HepG2 (cell line): ENCODE results near the gene ABI3. TPM values are rescaled to one million over a fixed set of nuclear protein-coding genes. Genes with fewer than 3 reads are reported as not detected.

Experiments used
- ATAC-seq: fragments of 200-7000 bp; cut with Tn5 transposase; 3 replicates; pipeline ENCODE4 v1.9.1; 2020; ENCODE audit warnings: mild to moderate bottlenecking, moderate library complexity
- BruUV-seq: library from RNA; stranded (reverse); fragments of 400-500 nt; replicated peaks from 2 replicates; lab custom pipeline; 2021; lab: Mats Ljungman, UMichigan
- CTCF ChIA-PET: fragments of 300-600 bp; formaldehyde crosslinking; extraction: SDS; loops from one replicate; lab custom pipeline; 2021; ENCODE audit warnings: low total read pairs, inconsistent platforms, low intra/inter-chr PET ratio; lab: Yijun Ruan, JAX
- POLR2A ChIA-PET: fragments of 350-600 bp; sonication (Branson Sonifier 250); formaldehyde crosslinking; loops from one replicate; lab custom pipeline; 2020; ENCODE audit warnings: antibody characterized with exemption, inconsistent platforms; lab: Yijun Ruan, JAX
- DNase-seq: peaks from one replicate; pipeline ENCODE4 v3.0.0-alpha.2; 2015; ENCODE audit warnings: low spot score
- FAIRE-seq: peaks from 3 replicates; lab custom pipeline; 2011; peaks lifted over from hg19 to GRCh38; lab: Jason Lieb, UNC
- H2AFZ ChIP-seq: one replicate; pipeline ENCODE4 v1.6.1; 2011; ENCODE audit warnings: low read length, inconsistent platforms
- H3K27ac ChIP-seq: fragments of 300-600 bp; 3 replicates; pipeline ENCODE4 v1.8.0; 2011; ENCODE audit warnings: mixed run types, mild to moderate bottlenecking, mixed read lengths, low read length, inconsistent platforms; ENCODE audit not compliant: insufficient read depth; ENCODE audit errors: extremely low read length
- H3K27me3 ChIP-seq, 2 experiments: fragments of 200-600 bp in 1 of 2; 2 replicates in 1 of 2; 3 replicates in 1 of 2; pipeline versions ENCODE4 v1.6.0 to v1.8.0; 2011; ENCODE audit warnings: low read length in 2 of 2, mild to moderate bottlenecking in 2 of 2, moderate library complexity in 2 of 2, inconsistent platforms in 1 of 2; ENCODE audit not compliant: insufficient read depth in 2 of 2, control insufficient read depth in 1 of 2
- H3K36me3 ChIP-seq, 2 experiments: fragments of 200-600 bp in 1 of 2; replicated peaks in 1 of 2; 2 replicates in 1 of 2; 3 replicates in 1 of 2; pipeline versions ENCODE4 v1.5.1 to v1.8.0; 2011; ENCODE audit warnings: low read length in 2 of 2, inconsistent platforms in 1 of 2; ENCODE audit not compliant: insufficient read depth in 2 of 2, control insufficient read depth in 1 of 2
- H3K4me1 ChIP-seq: 2 replicates; pipeline ENCODE4 v1.5.1; 2012; ENCODE audit warnings: low read length, inconsistent platforms; ENCODE audit not compliant: insufficient read depth
- H3K4me2 ChIP-seq: 2 replicates; pipeline ENCODE4 v1.6.0; 2011; ENCODE audit warnings: low read depth, low read length, inconsistent platforms
- H3K4me3 ChIP-seq, 3 experiments: fragments of 200-600 bp in 1 of 3; sonication (generic), shearing (Covaris generic) in 1 of 3; replicated peaks in 1 of 3; 2 replicates each; pipeline ENCODE4 v1.5.1; 2011 to 2016; ENCODE audit warnings: low read length in 3 of 3, inconsistent platforms in 2 of 3, low read depth in 2 of 3, mild to moderate bottlenecking in 2 of 3, control low read depth in 1 of 3, mixed read lengths in 1 of 3; ENCODE audit not compliant: insufficient read depth in 1 of 3
- H3K79me2 ChIP-seq: one replicate; pipeline ENCODE4 v1.6.1; 2011; ENCODE audit warnings: low read length, inconsistent platforms; ENCODE audit not compliant: insufficient read depth
- H3K9ac ChIP-seq: 2 replicates; pipeline ENCODE4 v1.6.0; 2011; ENCODE audit warnings: mild to moderate bottlenecking, low read depth, low read length, inconsistent platforms; ENCODE audit not compliant: insufficient read depth
- H3K9me3 ChIP-seq: 2 replicates; pipeline ENCODE4 v1.5.1; 2012; ENCODE audit warnings: mild to moderate bottlenecking, low read length
- H4K20me1 ChIP-seq: 2 replicates; pipeline ENCODE4 v1.6.0; 2011; ENCODE audit warnings: inconsistent platforms, mild to moderate bottlenecking, low read length, moderate library complexity; ENCODE audit not compliant: insufficient read depth
- AGO2 ChIP-seq: fragments of 200-400 bp; formaldehyde crosslinking; optimal IDR thresholded peaks from 2 replicates; pipeline ENCODE3; 2017; ENCODE audit warnings: mild to moderate bottlenecking, low read depth, low read length, moderate library complexity
- BRD4 ChIP-seq: sonication (generic); formaldehyde crosslinking; IDR thresholded peaks from 2 replicates; pipeline ENCODE4 v1.4.0; 2020; ENCODE audit warnings: missing genetic modification reagents
- KDM3A ChIP-seq: IDR thresholded peaks from 2 replicates; pipeline ENCODE4 v1.6.1; 2018; ENCODE audit warnings: low read depth, missing compliant biosample characterization
- NFRKB ChIP-seq: fragments of 450-650 bp; IDR thresholded peaks from 2 replicates; pipeline ENCODE4 v1.6.1; 2017
- RFXANK ChIP-seq: IDR thresholded peaks from 2 replicates; pipeline ENCODE4 v1.6.1; 2016
- STAG1 ChIP-seq: sonication (generic); formaldehyde crosslinking; IDR thresholded peaks from 2 replicates; pipeline ENCODE4 v1.4.0; 2020; ENCODE audit warnings: missing genetic modification reagents
- ZBTB42 ChIP-seq: sonication (generic); formaldehyde crosslinking; IDR thresholded peaks from 2 replicates; pipeline ENCODE4 v1.5.0; 2020; ENCODE audit warnings: mild to moderate bottlenecking, missing genetic modification reagents
- ZNF616 ChIP-seq: sonication (generic); formaldehyde crosslinking; IDR thresholded peaks from 2 replicates; pipeline ENCODE4 v1.5.0; 2020; ENCODE audit warnings: low read depth, mild to moderate bottlenecking, missing genetic modification reagents
- WGBS: methylation state at CpG from one replicate; pipeline ENCODE4 v1.1.6; 2017; ENCODE audit warnings: low lambda C conversion rate; 5-methylcytosine and 5-hydroxymethylcytosine counted together
- in situ Hi-C: cut with HindIII; loops from 2 replicates; pipeline ENCODE4 v1.10.0; 2017; ENCODE audit warnings: low pct_unique_long_range_greater_than_20kb; ENCODE audit not compliant: extremely low pct_ligation_motif_present
- intact Hi-C: fragments of 100-400 bp; cut with micrococcal nuclease; formaldehyde crosslinking; loops from one replicate; pipeline ENCODE4 v1.10.0; 2022; ENCODE audit not compliant: unreplicated experiment
- polyA plus RNA-seq, 8 experiments: library from polyadenylated mRNA; depleted of rRNA in 3 of 8; stranded (reverse) in 7 of 8; unstranded in 1 of 8; fragments of >200 nt; fragmentation: Illumina TruSeq in 4 of 8; extraction: Trizol in 4 of 8; gene quantifications; 2 replicates each; pipeline versions ENCODE4 v1.2.1 to v1.2.3, GENCODE V29; 2011 to 2016; ENCODE audit warnings: low read depth in 4 of 8, missing spikeins in 1 of 8, mixed read lengths in 1 of 8; ENCODE audit not compliant: insufficient read depth in 1 of 8
- total RNA-seq, 5 experiments: library from RNA; depleted of rRNA; stranded (reverse); fragments of >200 nt; fragmentation: Illumina TruSeq; extraction: Trizol; gene quantifications; 2 replicates each; pipeline ENCODE4 v1.2.3, GENCODE V29; 2016; ENCODE audit warnings: low read depth in 1 of 5
- TF ChIP-seq, protein P1 (sequence below): sonication (generic); formaldehyde crosslinking; IDR thresholded peaks from 2 replicates; pipeline ENCODE4 v1.5.0; 2020; ENCODE audit warnings: mild to moderate bottlenecking, missing genetic modification reagents, moderate library complexity
- TF ChIP-seq, protein P2 (sequence below): sonication (generic); formaldehyde crosslinking; IDR thresholded peaks from 2 replicates; pipeline ENCODE4 v1.4.0; 2020; ENCODE audit warnings: missing genetic modification reagents
- TF ChIP-seq, protein P3 (sequence below): sonication (generic); formaldehyde crosslinking; IDR thresholded peaks from 2 replicates; pipeline ENCODE4 v1.4.0; 2020; ENCODE audit warnings: missing genetic modification reagents

ABI3 gene
- total and polyA plus RNA-seq, 2 of the 13 experiments (the other 11 are each of a cell fraction or from before 2014, with no cell fraction given), result not detected

- DNase-seq (no peak), FAIRE-seq (no peak), ATAC-seq (no peak)
- H3K79me2 ChIP-seq, result no peaks in the 10 kb centered on the region
- H3K27ac ChIP-seq, result no peak overlapping the region
- no peak overlapping the region for H3K4me3 ChIP-seq
- H3K9ac ChIP-seq, result no peak overlapping the region
- POLR2A ChIA-PET, result no interaction called here
- H2AFZ ChIP-seq, result no peak overlapping the region
- no TSS peak for BruUV-seq
- H4K20me1 ChIP-seq, result no peaks in the 10 kb centered on the region
- H3K36me3 ChIP-seq, result no peaks in the 10 kb centered on the region
- peaks cover 0 to 17% of the 10 kb centered on the region in 2 experiments; a peak in 4 of 5 replicates for H3K27me3 ChIP-seq
- peaks cover 6% of the 10 kb centered on the region; the same call in 1 of the 2 replicates for H3K4me1 ChIP-seq
- H3K9me3 ChIP-seq, result no peaks in the 10 kb centered on the region
- in situ Hi-C loops (no loop called here), intact Hi-C loops (no loop called here)
- H3K4me2 ChIP-seq, result no peak overlapping the region
- TF ChIP-seq KDM3A (CRISPR knock-in tag) (no peak), BRD4 (no peak), ZBTB42 (CRISPR knock-in tag) (no peak), NFRKB (no peak), RFXANK (CRISPR knock-in tag) (no peak), AGO2 (no peak), STAG1 (peak; percentile 22; the same call in 1 of the 2 replicates), ZNF616 (CRISPR knock-in tag) (no peak)
- TF ChIP-seq, protein P1, sequence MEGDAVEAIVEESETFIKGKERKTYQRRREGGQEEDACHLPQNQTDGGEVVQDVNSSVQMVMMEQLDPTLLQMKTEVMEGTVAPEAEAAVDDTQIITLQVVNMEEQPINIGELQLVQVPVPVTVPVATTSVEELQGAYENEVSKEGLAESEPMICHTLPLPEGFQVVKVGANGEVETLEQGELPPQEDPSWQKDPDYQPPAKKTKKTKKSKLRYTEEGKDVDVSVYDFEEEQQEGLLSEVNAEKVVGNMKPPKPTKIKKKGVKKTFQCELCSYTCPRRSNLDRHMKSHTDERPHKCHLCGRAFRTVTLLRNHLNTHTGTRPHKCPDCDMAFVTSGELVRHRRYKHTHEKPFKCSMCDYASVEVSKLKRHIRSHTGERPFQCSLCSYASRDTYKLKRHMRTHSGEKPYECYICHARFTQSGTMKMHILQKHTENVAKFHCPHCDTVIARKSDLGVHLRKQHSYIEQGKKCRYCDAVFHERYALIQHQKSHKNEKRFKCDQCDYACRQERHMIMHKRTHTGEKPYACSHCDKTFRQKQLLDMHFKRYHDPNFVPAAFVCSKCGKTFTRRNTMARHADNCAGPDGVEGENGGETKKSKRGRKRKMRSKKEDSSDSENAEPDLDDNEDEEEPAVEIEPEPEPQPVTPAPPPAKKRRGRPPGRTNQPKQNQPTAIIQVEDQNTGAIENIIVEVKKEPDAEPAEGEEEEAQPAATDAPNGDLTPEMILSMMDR (CRISPR knock-in tag), result peak; percentile 26; the same call in 1 of the 2 replicates
- TF ChIP-seq, protein P2, sequence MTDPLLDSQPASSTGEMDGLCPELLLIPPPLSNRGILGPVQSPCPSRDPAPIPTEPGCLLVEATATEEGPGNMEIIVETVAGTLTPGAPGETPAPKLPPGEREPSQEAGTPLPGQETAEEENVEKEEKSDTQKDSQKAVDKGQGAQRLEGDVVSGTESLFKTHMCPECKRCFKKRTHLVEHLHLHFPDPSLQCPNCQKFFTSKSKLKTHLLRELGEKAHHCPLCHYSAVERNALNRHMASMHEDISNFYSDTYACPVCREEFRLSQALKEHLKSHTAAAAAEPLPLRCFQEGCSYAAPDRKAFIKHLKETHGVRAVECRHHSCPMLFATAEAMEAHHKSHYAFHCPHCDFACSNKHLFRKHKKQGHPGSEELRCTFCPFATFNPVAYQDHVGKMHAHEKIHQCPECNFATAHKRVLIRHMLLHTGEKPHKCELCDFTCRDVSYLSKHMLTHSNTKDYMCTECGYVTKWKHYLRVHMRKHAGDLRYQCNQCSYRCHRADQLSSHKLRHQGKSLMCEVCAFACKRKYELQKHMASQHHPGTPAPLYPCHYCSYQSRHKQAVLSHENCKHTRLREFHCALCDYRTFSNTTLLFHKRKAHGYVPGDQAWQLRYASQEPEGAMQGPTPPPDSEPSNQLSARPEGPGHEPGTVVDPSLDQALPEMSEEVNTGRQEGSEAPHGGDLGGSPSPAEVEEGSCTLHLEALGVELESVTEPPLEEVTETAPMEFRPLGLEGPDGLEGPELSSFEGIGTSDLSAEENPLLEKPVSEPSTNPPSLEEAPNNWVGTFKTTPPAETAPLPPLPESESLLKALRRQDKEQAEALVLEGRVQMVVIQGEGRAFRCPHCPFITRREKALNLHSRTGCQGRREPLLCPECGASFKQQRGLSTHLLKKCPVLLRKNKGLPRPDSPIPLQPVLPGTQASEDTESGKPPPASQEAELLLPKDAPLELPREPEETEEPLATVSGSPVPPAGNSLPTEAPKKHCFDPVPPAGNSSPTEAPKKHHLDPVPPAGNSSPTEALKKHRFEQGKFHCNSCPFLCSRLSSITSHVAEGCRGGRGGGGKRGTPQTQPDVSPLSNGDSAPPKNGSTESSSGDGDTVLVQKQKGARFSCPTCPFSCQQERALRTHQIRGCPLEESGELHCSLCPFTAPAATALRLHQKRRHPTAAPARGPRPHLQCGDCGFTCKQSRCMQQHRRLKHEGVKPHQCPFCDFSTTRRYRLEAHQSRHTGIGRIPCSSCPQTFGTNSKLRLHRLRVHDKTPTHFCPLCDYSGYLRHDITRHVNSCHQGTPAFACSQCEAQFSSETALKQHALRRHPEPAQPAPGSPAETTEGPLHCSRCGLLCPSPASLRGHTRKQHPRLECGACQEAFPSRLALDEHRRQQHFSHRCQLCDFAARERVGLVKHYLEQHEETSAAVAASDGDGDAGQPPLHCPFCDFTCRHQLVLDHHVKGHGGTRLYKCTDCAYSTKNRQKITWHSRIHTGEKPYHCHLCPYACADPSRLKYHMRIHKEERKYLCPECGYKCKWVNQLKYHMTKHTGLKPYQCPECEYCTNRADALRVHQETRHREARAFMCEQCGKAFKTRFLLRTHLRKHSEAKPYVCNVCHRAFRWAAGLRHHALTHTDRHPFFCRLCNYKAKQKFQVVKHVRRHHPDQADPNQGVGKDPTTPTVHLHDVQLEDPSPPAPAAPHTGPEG (CRISPR knock-in tag), result no peak
- TF ChIP-seq, protein P3, sequence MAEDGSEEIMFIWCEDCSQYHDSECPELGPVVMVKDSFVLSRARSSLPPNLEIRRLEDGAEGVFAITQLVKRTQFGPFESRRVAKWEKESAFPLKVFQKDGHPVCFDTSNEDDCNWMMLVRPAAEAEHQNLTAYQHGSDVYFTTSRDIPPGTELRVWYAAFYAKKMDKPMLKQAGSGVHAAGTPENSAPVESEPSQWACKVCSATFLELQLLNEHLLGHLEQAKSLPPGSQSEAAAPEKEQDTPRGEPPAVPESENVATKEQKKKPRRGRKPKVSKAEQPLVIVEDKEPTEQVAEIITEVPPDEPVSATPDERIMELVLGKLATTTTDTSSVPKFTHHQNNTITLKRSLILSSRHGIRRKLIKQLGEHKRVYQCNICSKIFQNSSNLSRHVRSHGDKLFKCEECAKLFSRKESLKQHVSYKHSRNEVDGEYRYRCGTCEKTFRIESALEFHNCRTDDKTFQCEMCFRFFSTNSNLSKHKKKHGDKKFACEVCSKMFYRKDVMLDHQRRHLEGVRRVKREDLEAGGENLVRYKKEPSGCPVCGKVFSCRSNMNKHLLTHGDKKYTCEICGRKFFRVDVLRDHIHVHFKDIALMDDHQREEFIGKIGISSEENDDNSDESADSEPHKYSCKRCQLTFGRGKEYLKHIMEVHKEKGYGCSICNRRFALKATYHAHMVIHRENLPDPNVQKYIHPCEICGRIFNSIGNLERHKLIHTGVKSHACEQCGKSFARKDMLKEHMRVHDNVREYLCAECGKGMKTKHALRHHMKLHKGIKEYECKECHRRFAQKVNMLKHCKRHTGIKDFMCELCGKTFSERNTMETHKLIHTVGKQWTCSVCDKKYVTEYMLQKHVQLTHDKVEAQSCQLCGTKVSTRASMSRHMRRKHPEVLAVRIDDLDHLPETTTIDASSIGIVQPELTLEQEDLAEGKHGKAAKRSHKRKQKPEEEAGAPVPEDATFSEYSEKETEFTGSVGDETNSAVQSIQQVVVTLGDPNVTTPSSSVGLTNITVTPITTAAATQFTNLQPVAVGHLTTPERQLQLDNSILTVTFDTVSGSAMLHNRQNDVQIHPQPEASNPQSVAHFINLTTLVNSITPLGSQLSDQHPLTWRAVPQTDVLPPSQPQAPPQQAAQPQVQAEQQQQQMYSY, result no peak
- CTCF ChIA-PET, result no interaction called here
- WGBS, result 17% methylated on average over 4 of the region's 4 CpGs
These were observed 43.6 kb downstream of the ABI3 start for GRCh38 chr17:49254066-49254465.
